ENCODE results near the gene PIGH.
"Not testable (repeated sequence)": the region's sequence is repeated elsewhere in the genome, so short reads cannot be mapped to it uniquely, and the experiment has no call there.

PIGH gene

DNA sequence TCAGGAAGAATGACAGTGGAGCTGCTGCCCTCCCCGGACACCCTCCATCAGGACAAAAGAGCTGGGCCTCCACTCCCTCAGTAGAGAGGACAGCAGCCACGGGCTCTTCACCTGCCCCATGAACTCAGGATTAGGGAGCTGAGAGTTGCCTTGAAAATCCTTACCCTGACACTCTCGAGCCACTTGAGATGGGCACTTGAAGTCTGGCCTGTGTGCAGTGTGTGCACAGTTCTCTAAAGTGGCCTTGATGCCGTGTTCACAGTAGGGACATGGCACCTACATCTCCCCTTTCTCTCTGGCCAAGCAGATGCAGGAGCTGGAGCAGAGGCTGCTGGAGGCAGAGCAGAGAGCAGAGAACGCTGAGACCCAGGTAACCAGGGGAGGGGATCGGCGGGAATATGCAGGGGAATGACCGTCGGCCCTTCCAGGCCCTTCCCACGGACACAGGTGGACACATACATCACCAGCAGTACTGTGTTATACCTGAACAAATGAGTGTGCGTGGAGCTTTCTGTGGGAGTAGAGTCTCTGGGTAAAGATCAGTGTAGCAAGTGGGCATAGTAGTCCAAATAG, 44.5 kb downstream of the PIGH start:
- in situ Hi-C loops (cut with HindIII; ENCODE audit: low sequenced_read_pairs): no loop called here

DNA sequence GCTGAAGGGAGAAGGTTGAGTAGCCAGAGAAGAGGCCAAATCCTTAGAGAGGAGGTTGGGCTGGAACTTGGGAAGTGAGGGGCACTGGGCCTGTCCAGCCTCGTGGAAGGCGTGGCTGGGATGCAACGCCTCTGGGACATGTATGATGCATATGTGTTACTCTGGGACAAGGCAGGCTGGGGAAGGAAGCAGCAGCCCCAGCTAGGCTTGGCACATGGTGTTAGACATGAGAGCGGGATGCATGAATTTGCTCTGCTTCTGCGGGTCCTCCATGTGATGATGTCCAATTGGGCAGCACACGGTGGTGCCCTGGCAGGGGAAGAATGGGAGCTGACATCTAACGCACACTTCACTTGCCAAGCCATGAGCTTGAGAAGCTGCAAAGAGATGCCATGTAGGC, 45.7 kb downstream of the PIGH start:
- in situ Hi-C loops (cut with HindIII; ENCODE audit: low sequenced_read_pairs): no loop called here

DNA sequence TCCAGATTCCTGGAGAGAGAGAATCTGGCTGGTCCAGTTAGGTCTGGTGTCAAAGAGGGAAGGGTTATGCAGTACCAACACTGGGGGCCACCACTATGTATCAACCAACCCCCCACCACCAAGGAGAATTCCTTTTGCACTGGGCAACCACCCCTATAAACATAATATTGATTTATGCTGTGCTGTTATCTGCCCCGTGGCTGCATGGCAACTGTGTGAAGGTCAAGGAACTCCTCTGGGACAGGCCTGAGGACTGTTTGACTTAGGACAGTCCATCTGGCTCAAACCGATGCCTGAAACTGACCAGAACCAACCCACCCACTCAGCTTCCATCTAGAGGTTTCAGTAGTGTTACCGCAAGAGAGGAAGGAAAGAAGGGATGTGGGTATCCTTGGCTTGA, 46.5 kb downstream of the PIGH start:
- in situ Hi-C loops (cut with HindIII; ENCODE audit: low sequenced_read_pairs): no loop called here

DNA sequence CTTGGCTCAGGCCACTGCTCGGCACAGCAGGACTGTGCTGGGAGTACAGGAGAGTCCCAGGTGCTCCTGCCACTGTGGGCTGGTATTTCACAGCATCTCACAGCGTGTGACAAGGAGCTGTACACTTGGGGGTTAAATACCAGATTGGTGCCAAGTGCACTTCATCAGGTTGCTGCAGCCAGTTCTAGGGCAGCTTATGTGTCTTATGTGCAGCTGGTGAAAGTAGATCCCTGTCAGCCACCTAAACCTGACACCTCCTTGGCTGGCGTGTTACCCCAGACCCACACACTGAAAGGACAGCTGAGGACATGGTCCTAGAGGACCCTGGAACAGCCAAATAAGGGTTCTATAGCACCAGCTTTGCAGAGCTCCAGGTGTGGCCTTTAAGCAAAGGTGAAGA, 48.1 kb downstream of the PIGH start:
- in situ Hi-C loops (cut with HindIII; ENCODE audit: low sequenced_read_pairs): no loop called here

DNA sequence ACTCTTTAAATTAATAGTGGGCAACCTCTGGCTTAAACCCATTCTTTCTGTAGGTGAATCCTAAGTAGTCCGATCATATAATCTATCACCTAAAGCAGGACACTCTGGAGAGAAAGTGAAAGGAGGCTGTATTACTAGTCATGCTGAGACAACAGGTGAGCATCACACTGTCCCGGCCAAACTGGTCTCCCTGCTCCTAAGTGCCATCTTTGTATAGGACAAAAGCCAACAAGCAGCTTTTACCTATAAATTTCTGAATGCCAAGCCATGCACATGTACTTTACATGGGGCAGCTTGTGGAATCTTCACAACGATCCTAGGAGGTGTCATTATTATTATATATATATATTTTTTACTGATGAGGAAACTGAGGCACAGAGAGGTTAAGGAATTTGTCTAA, 48.9 kb downstream of the PIGH start:
- in situ Hi-C loops (cut with HindIII; ENCODE audit: low sequenced_read_pairs): no loop called here

DNA sequence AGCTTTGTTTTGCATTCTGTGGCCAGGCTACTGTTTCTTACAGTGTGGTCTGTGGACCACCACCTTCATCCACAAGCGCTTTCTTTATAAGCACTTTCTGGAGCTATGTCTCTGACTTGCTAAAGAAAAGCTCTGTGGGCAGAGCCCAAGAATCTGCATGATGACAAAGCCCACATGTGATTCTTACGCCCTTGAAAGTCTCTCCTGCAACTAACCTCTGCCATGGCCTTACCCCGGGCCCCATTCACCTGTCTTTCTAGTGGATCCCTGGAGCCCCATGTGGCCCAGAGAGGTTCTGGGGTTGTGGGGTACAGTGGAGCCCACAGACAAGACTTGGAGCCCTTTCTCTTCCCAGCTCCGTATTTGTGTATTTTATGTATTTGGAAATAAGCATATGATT, 50.3 kb downstream of the PIGH start:
- in situ Hi-C loops (cut with HindIII; ENCODE audit: low sequenced_read_pairs): no loop called here

DNA sequence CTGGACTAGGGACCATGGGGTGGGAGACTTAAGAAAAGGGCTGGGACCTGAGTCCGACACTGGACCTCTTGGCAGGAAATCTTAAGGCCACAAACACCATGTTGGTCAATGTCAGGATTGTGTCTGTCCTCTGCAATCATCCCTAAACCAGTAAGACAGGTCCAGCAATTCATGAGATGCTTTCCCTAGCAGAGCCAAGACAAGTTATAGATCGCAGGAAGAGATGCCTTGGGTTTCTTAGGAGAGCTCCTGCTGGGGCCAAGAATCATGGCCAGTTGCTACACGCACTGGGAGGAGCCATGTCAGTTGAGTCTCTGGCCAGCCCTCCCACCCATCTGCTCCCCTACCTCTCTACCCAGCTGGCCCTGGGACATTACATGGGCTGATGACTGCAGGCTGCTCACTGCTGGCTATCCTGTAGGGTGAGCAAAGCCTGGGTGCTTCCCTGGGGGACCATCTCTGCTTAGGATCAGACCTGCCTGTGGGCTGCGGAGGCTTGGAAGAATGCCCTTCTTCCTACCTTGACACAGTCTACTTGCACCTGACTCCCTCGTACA, 52.8 kb downstream of the PIGH start:
- in situ Hi-C loops (cut with HindIII; ENCODE audit: low sequenced_read_pairs): no loop called here

DNA sequence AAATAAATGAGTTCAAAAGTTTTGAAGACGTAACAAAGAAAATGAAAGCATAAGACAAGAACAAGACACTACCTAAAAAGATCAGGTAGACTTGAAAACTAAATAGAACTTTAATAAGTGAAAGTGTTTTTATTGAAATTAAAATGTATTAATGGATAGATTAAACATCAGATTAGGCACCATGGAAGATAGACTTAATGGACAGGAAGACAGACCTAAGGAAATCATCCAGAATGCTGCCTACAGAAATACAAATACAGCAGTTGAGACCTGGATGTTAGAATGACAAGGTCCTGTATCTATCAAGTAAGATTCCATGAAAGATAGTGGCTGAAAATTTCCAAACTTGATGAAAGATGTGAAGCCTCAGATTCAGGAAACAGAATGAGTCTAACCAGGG, 55.5 kb downstream of the PIGH start:
- in situ Hi-C loops (cut with HindIII; ENCODE audit: low sequenced_read_pairs): no loop called here

DNA sequence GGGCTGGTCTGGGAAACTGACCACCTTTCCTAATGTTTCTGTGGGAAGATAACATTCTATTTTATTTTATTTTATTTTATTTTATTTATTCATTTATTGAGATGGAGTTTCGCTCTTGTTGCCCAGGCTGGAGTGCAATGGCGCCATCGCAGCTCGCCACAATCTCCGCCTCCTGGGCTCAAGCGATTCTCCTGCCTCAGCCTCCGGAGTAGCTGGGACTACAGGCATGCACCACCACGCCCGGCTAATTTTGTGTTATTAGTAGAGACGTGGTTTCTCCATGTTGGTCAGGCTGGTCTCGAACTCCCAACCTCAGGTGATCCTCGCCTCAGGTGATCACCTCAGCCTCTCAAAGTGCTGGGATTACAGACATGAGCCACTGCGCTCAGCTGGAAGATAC, 57.4 kb downstream of the PIGH start:
- in situ Hi-C loops (cut with HindIII; ENCODE audit: low sequenced_read_pairs): not testable (repeated sequence)

DNA sequence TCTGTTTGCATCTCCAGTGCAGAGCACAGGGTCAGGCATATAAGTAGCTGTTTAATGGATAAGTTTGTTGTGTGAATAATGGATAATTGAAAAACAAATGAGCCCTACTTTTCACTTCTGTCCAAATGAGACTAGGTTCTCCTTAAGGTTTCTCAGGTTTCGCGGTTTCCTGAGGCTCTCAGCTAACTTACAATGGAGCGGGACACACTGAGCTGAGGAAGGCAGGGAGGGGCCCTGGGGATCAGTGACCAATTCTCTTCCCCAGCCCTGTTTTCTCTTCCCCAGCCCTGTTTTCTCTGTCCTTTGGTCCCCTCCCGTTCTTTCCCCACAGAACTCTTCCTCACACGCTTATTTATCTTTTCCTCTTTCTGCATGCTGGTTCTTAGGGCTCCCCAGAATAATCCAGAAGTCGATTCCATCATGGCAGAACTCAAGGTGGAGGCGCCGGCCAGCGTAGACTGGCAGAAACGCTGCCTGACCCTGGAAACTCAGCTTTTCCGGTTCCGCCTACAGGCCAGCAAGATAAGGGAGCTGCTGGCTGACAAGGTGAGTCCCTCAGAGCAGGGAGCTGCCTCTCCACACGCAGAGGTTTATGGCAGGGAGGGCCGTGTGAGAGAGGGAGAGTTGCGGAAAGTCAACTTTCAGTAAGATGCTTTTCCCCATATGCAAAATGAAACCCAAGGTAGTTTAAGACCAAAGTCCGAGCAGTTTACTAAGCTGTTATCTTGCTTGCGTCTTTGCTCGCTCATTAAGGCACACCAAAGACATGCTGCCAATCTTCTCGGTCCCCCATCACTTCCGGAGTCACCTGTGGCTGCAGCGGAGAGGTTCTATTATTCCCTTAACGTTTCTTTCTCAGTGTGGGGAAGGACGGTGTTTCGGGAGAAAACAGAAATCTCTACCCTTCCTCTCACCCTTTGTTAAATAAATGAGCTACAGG, 58.4 kb downstream of the PIGH start:
- in situ Hi-C loops (cut with HindIII; ENCODE audit: low sequenced_read_pairs): no loop called here
